NCI-H2107 treated with DMSO at 0.1 percent for 48 hours (cell line): ENCODE results near the gene ABHD12.
A peak's percentile ranks its signal among the peaks of the same experiment; 100 is the strongest.

Source experiments
- DNase-seq: peaks from one replicate; lab custom pipeline; 2025; ENCODE audit not compliant: unreplicated experiment; lab: John Stamatoyannopoulos, UW

The ABHD12 gene

GRCh38 chr20:25308671-25309394, 81.8 kb downstream of the ABHD12 start:
- no peak for DNase-seq

- DNase-seq: no peak
Observed at GRCh38 chr20:25308083-25308491, 82.5 kb downstream of the ABHD12 start.

DNA sequence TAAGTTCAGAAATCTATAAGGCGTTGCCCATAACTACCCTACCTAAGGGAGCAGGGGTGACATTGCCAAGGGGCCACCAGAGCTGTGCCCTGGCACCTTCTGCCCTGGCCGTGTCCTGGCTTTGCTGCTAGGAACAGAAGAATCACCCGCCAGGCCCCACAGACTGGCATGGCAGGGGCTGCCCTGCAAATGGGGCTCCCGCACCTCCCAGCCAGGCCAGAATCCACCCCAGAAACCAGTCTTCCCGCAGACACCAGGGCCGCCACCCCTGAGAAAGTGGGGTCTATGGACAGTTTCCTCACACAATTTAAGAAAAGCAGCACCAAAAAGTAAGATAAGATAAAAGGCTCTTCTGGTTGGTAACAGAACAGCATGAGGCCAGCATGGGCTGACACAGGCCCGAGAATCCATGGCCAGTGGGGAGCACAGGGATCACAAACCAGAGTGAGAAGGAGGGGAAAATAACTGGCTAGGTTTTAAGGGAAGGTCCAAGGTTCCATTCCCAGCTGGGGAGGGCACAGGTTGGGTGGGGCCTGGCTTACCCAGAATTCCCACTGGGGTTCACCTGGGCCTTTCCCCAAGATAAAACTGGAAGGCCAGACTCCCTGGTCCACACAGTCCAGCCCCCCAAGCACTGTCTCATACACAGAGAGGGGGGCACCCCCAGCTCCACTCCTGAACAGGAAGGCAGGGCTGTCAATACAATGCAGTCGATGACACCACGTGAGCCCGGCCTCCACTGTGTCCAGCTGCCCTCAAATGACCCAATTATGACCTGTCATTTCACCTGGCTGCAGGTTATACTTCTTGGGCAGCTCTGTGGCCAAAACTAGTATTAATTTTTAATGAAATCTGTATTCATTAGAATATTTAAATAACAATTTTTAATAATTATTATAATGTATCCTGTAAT, 83.4 kb downstream of the ABHD12 start:
- no peak for DNase-seq

GRCh38 chr20:25304025-25304549, 86.5 kb downstream of the ABHD12 start:
- DNase-seq: no peak

DNA sequence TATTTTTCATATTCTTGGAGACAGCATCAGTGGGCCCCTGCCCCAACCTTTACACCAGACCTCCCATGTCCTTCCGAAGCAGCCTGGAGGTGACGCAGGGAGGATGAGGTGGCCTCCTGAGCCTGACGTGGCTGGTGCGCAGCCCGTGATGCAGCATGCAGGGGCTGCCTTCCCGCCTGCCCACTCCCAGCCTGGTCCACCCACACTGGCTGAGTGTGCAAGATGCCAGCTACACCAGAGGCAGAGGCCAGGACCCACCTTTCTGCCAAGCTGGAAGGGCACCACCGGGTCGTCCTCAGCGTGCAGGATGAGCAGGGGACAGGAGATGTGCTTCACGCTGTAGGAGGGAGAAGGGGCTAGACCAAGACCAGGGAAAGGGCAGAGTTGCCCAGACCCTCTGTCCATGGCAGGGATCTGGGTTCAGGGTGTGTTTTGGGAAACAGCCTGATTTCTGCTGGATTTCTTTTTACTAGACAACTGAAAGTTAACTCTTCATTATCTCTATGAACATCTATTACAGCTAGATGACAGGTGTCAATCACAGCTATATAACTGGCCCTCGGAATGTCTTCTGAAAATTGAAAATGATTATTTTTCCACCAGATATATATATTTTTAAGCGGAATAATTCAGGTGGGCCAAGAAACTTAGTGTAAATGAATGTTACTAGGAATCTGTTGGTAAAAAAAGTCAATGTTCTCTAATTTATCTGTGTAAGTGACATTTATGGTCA, 87.2 kb downstream of the ABHD12 start:
- DNase-seq: no peak

GRCh38 chr20:25302596-25302995, 88.0 kb downstream of the ABHD12 start:
- DNase-seq: no peak

DNA sequence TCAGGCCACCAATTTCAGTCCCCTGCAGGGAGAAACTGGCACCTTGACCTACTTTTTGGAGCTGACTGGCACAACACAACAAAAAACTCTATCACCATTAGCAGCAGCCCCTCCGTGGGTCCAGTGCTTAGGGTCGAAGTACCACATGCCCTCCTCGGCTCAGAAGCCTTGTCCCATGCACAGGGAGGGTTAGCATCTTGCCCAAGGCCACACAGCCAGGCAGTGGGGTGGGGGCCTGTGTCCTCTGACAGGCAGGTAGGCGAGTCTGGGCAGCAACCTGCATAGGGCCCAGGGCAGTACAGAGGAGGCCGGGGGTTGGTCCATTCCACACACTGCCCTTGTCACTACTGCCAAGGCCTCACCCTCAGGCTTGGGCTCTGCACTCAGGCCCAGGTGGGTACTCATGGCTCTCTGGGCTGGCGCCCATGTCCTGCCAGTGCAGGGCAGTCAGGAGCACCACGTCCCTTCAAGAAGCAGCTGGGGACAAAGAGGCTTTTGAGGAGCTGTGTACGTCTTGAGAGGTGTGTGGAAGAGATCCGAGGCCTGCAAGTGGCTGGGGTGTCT, 89.2 kb downstream of the ABHD12 start:
- no peak for DNase-seq

- no peak for DNase-seq
Observed at GRCh38 chr20:25300496-25301170, 90.0 kb downstream of the ABHD12 start.

- peak; percentile 23 for DNase-seq
Observed at GRCh38 chr20:25299806-25300205, 90.8 kb downstream of the ABHD12 start.

- DNase-seq: no peak
Observed at GRCh38 chr20:25297141-25297905, 93.3 kb downstream of the ABHD12 start.

GRCh38 chr20:25296094-25297093, 94.2 kb downstream of the ABHD12 start:
- DNase-seq: no peak

DNA sequence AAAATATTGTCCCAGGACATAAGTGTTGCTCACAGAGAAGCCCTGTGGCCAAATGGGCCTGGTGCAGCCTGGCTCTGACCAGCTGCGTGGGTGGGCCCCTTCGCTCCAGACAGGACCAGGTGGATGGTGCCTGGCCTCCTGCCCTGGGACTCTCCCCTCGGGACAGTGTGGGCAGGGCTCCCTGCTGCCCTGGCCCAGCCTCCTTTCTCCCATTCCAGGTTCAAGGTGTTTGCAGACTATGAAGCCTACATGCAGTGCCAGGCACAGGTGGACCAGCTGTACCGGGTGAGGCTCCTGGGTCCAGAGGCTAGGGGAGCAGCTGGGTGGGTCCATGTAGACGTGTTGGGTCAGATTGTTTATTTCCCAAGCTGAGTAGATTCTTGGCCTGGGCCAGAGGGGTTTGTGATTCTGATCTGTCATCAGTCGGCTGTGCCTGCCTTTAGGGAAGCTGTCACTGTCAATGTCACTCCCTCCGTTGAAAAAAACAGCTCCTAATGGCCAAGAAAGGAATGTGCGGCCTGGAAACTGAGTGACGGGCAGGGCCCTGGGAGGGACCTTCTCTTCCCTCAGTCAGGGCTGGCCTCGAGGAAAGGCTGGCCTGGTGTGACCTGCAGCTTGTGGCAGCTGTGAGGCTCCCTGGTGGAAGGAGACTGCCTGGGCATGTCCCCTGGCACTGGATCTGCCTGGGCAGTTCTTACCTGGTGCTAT, 95.1 kb downstream of the ABHD12 start:
- no peak for DNase-seq

GRCh38 chr20:25294459-25295385, 95.9 kb downstream of the ABHD12 start:
- DNase-seq: no peak

- DNase-seq: no peak
Observed at GRCh38 chr20:25293910-25294458, 96.7 kb downstream of the ABHD12 start.

- no peak for DNase-seq
Observed at GRCh38 chr20:25293507-25293906, 97.1 kb downstream of the ABHD12 start.

DNA sequence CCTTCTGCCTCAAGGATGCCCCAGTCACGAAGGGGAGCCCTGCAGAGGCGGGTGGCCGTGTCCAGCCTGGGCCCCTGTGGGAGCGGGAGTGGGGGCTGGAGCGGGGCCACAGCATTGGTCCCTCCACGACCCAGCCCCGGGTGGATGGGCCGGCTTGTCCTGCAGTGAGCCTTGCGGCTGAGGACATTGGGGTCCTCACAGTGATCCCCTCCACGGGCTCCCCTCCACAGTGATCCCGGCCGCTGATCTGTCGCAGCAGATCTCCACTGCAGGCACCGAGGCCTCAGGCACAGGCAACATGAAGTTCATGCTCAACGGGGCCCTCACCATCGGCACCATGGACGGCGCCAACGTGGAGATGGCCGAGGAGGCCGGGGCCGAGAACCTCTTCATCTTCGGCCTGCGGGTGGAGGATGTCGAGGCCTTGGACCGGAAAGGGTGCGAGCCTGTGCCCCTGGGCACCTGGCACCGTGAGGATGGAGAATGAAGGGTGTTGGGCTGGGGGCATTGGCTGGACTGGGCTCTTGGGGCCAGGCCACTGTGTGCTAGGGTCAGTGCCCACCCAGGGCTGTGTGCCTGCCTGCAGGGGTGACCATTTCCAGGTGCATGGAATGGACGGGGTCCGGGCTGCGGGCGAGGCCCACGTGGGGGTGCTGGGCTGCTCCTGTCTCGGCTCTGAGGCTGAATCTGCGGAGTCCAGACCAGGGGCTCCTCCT, 98.3 kb downstream of the ABHD12 start:
- no peak for DNase-seq
